HCT116 (cell line): ENCODE measurements around the gene DNASE1L1. TPM values are rescaled to one million over a fixed set of nuclear protein-coding genes. Genes with fewer than 3 reads are reported as not detected.

Experiments
- ATAC-seq: fragments of 200-7000 bp; cut with Tn5 transposase; 2 replicates; pipeline ENCODE4 v1.9.1; 2020; ENCODE audit warnings: mild to moderate bottlenecking, moderate library complexity
- BruUV-seq: library from RNA; stranded (reverse); fragments of 400-500 nt; replicated peaks from 2 replicates; lab custom pipeline; 2021; lab: Mats Ljungman, UMichigan
- CTCF ChIA-PET: fragments of 300-600 bp; sonication (Branson Sonifier 250); formaldehyde crosslinking; loops from one replicate; lab custom pipeline; 2021; ENCODE audit warnings: antibody characterized with exemption; lab: Charles Lee
- POLR2A ChIA-PET: fragments of 300-600, 350-600 bp; sonication (Branson Sonifier 250); formaldehyde crosslinking; loops from one replicate; lab custom pipeline; 2021; ENCODE audit warnings: antibody characterized with exemption; lab: Charles Lee
- RAD21 ChIA-PET, 2 experiments: fragments of 300-600 bp; sonication (Branson Sonifier 250); formaldehyde crosslinking; loops; one replicate each; lab custom pipeline; 2023; ENCODE audit warnings: low total read pairs in 2 of 2; ENCODE audit not compliant: uncharacterized antibody in 2 of 2, unreplicated experiment in 2 of 2, low non-redundant PET in 1 of 2; lab: Charles Lee
- DNase-seq: peaks from one replicate; pipeline ENCODE4 v3.0.0-alpha.2; 2010; ENCODE audit warnings: low read depth, low spot score
- H2AFZ ChIP-seq: fragments of 200-600 bp; shearing (Covaris generic), sonication (generic); 2 replicates; pipeline ENCODE4 v1.6.1; 2017; ENCODE audit warnings: low read depth, mixed run types, mixed read lengths, antibody characterized with exemption, low read length; ENCODE audit not compliant: poor library complexity, severe bottlenecking
- H3K27ac ChIP-seq: 2 replicates; pipeline ENCODE4 v1.5.1; 2012; ENCODE audit warnings: low read depth, low read length
- H3K27me3 ChIP-seq: fragments of 200-600 bp; sonication (generic); 2 replicates; pipeline ENCODE4 v1.6.1; 2016; ENCODE audit warnings: mixed run types, low read length, mixed read lengths; ENCODE audit not compliant: insufficient read depth
- H3K36me3 ChIP-seq, 2 experiments: fragments of 200-500 bp in 1 of 2; fragments of 200-600 bp in 1 of 2; sonication (Bioruptor generic) in 1 of 2; sonication (generic) in 1 of 2; 2 replicates each; pipeline versions ENCODE4 v1.5.1 to v1.6.1; 2014 to 2016; ENCODE audit warnings: low read length in 2 of 2, inconsistent platforms in 1 of 2, mixed read lengths in 1 of 2, mixed run types in 1 of 2; ENCODE audit not compliant: insufficient read depth in 2 of 2, control insufficient read depth in 1 of 2
- H3K4me1 ChIP-seq, 2 experiments: fragments of 200-600 bp in 1 of 2; sonication (generic) in 1 of 2; 2 replicates each; pipeline versions ENCODE4 v1.5.1 to v1.6.1; 2012 to 2017; ENCODE audit warnings: low read length in 2 of 2, inconsistent platforms in 1 of 2, mild to moderate bottlenecking in 1 of 2, mixed read lengths in 1 of 2, mixed run types in 1 of 2, moderate library complexity in 1 of 2; ENCODE audit not compliant: insufficient read depth in 2 of 2, control insufficient read depth in 1 of 2
- H3K4me2 ChIP-seq: fragments of 200-600 bp; sonication (generic); 2 replicates; pipeline ENCODE4 v1.6.1; 2017; ENCODE audit warnings: mixed run types, low read length, mixed read lengths
- H3K4me3 ChIP-seq, 2 experiments: fragments of 200-600 bp in 1 of 2; sonication (generic) in 1 of 2; replicated peaks in 1 of 2; 2 replicates each; pipeline ENCODE4 v1.5.1; 2011 to 2016; ENCODE audit warnings: low read length in 2 of 2, control low read depth in 1 of 2, low read depth in 1 of 2, mild to moderate bottlenecking in 1 of 2, mixed read lengths in 1 of 2, mixed run types in 1 of 2
- H3K79me2 ChIP-seq: fragments of 200-600 bp; sonication (generic); 2 replicates; pipeline ENCODE4 v1.6.1; 2017; ENCODE audit warnings: mild to moderate bottlenecking, mixed run types, low read length, moderate library complexity, mixed read lengths; ENCODE audit not compliant: insufficient read depth
- H3K9ac ChIP-seq: fragments of 200-600 bp; sonication (generic); 2 replicates; pipeline ENCODE4 v1.6.1; 2016; ENCODE audit warnings: low read length, mixed read lengths
- H3K9me2 ChIP-seq: fragments of 200-600 bp; sonication (generic), shearing (Covaris generic); 2 replicates; pipeline ENCODE4 v1.6.1; 2017; ENCODE audit warnings: mixed run types, mild to moderate bottlenecking, moderate library complexity; ENCODE audit not compliant: insufficient read depth
- H3K9me3 ChIP-seq, 2 experiments: fragments of 200-500 bp in 1 of 2; fragments of 200-600 bp in 1 of 2; sonication (Bioruptor generic) in 1 of 2; sonication (generic) in 1 of 2; 2 replicates each; pipeline ENCODE4 v1.6.1; 2014 to 2017; ENCODE audit warnings: low read length in 2 of 2, mixed read lengths in 2 of 2, inconsistent platforms in 1 of 2, low read depth in 1 of 2, mild to moderate bottlenecking in 1 of 2, mixed run types in 1 of 2, moderate library complexity in 1 of 2; ENCODE audit not compliant: control insufficient read depth in 1 of 2, insufficient read depth in 1 of 2
- H4K20me1 ChIP-seq: fragments of 200-600 bp; sonication (generic), shearing (Covaris generic); 2 replicates; pipeline ENCODE4 v1.6.1; 2017; ENCODE audit warnings: mixed run types, mild to moderate bottlenecking, moderate library complexity; ENCODE audit not compliant: insufficient read depth
- CBX3 ChIP-seq: IDR thresholded peaks from 2 replicates; pipeline ENCODE4 v1.6.1; 2012; ENCODE audit warnings: low read depth
- JUND ChIP-seq: IDR thresholded peaks from 2 replicates; pipeline ENCODE4 v1.6.1; 2012
- SP1 ChIP-seq: IDR thresholded peaks from 2 replicates; pipeline ENCODE4 v1.6.1; 2012; ENCODE audit warnings: low read depth
- intact Hi-C: fragments of 100-400 bp; cut with micrococcal nuclease; formaldehyde crosslinking; loops from 2 replicates; pipeline ENCODE4 v1.10.0; 2022
- total RNA-seq: library from RNA; stranded (reverse); gene quantifications from one replicate; pipeline ENCODE4 v1.2.1, GENCODE V29; 2021; ENCODE audit not compliant: unreplicated experiment
- TF ChIP-seq, protein P1 (sequence below): IDR thresholded peaks from 2 replicates; pipeline ENCODE4 v1.6.1; 2012
- TF ChIP-seq, protein P2 (sequence below): IDR thresholded peaks from 2 replicates; pipeline ENCODE4 v1.6.1; 2012; ENCODE audit warnings: low read depth

The DNASE1L1 gene
- total RNA-seq, 1 experiment from 2014 or later: 16.5 TPM

DNA sequence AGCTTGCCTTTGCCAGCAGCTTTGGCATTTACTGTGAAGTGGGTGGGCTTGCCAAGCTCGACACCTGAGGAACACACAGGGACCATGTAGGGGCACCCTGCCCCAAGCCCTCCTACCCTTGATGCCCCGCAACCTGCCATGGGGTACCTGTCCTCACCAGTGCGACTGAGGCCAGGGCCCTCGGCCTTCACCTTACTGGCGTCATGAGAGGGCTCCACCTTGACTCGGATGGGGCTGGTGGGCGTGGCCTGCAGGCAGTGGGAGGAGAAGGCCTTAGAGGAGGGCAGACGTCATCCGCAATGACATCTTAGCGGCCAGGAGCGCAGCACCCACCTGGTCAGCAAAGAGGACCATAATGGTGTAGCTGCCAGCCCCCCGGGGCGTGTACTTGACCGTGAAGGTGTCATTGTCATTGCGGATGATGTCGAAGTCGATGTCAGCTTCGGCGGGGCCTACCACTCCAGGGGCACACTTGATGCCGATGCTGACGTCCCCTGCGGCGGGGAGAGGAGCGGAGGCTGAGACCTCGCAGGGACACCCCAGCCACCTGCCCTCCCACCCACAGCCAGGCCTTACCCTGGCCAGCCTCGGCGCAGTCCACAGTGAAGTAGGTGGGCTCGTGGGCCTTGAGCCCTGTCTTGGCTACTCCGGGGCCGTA lies 46.8 kb downstream of the DNASE1L1 start:
- no peaks in the 10 kb centered on the region for H3K4me1 ChIP-seq
- RAD21 ChIA-PET: no interaction called here
- no peak overlapping the region for H3K9ac ChIP-seq

More for the DNA sequence above, 46.8 kb downstream of the DNASE1L1 start:
- H4K20me1 ChIP-seq: 0 out of 2 replicates have a peak, but pooled peaks cover 2% of the 10 kb centered on the region
- no peaks in the 10 kb centered on the region for H3K9me3 ChIP-seq
- H3K79me2 ChIP-seq: peaks cover 58% of the 10 kb centered on the region; the same call in 1 of the 2 replicates
- no peak overlapping the region for H3K4me2 ChIP-seq
- H3K4me3 ChIP-seq: no peak overlapping the region
- no TSS peak for BruUV-seq
- no peaks in the 10 kb centered on the region for H3K9me2 ChIP-seq
- POLR2A ChIA-PET: no interaction called here
- no peak overlapping the region for H3K27ac ChIP-seq
- intact Hi-C loops: no loop called here
- CTCF ChIA-PET: no interaction called here
- peaks cover 6 to 39% of the 10 kb centered on the region in 2 experiments; a peak in 3 of 4 replicates for H3K36me3 ChIP-seq
- no peak for DNase-seq
- no peak overlapping the region for H2AFZ ChIP-seq
- ATAC-seq: no peak
- H3K27me3 ChIP-seq: no peaks in the 10 kb centered on the region
- TF ChIP-seq, protein P1, sequence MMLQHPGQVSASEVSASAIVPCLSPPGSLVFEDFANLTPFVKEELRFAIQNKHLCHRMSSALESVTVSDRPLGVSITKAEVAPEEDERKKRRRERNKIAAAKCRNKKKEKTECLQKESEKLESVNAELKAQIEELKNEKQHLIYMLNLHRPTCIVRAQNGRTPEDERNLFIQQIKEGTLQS: no peak
- TF ChIP-seq, protein P2, sequence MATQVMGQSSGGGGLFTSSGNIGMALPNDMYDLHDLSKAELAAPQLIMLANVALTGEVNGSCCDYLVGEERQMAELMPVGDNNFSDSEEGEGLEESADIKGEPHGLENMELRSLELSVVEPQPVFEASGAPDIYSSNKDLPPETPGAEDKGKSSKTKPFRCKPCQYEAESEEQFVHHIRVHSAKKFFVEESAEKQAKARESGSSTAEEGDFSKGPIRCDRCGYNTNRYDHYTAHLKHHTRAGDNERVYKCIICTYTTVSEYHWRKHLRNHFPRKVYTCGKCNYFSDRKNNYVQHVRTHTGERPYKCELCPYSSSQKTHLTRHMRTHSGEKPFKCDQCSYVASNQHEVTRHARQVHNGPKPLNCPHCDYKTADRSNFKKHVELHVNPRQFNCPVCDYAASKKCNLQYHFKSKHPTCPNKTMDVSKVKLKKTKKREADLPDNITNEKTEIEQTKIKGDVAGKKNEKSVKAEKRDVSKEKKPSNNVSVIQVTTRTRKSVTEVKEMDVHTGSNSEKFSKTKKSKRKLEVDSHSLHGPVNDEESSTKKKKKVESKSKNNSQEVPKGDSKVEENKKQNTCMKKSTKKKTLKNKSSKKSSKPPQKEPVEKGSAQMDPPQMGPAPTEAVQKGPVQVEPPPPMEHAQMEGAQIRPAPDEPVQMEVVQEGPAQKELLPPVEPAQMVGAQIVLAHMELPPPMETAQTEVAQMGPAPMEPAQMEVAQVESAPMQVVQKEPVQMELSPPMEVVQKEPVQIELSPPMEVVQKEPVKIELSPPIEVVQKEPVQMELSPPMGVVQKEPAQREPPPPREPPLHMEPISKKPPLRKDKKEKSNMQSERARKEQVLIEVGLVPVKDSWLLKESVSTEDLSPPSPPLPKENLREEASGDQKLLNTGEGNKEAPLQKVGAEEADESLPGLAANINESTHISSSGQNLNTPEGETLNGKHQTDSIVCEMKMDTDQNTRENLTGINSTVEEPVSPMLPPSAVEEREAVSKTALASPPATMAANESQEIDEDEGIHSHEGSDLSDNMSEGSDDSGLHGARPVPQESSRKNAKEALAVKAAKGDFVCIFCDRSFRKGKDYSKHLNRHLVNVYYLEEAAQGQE: no peak
- TF ChIP-seq CBX3 (no peak), SP1 (no peak), JUND (no peak)
